IMR-90 (cell line): ENCODE data around the gene MYH6.

Source experiments
- BHLHE40 ChIP-seq: fragments of 150-350 bp; IDR thresholded peaks from 2 replicates; pipeline ENCODE4 v1.6.1; 2016; ENCODE audit warnings: mild to moderate bottlenecking, low read depth, low read length
- CEBPB ChIP-seq: IDR thresholded peaks from 2 replicates; pipeline ENCODE4 v1.6.1; 2012; ENCODE audit warnings: low read depth, low read length, improper control_type of control experiment
- CTCF ChIP-seq: conservative IDR thresholded peaks from 2 replicates; pipeline ENCODE4 v1.5.1; 2012; ENCODE audit warnings: mild to moderate bottlenecking, low read depth, low read length, improper control_type of control experiment
- MXI1 ChIP-seq: IDR thresholded peaks from 2 replicates; pipeline ENCODE4 v1.6.1; 2012; ENCODE audit warnings: low read depth, mild to moderate bottlenecking, low read length, moderate library complexity, borderline replicate concordance
- POLR2A ChIP-seq: IDR thresholded peaks from 2 replicates; pipeline ENCODE4 v1.6.1; 2012; ENCODE audit warnings: mild to moderate bottlenecking, low read depth, low read length
- RAD21 ChIP-seq: IDR thresholded peaks from 2 replicates; pipeline ENCODE4 v1.6.1; 2012; ENCODE audit warnings: low read length, improper control_type of control experiment
- RCOR1 ChIP-seq: IDR thresholded peaks from 2 replicates; pipeline ENCODE4 v1.6.1; 2012; ENCODE audit warnings: mild to moderate bottlenecking, low read length, improper control_type of control experiment; ENCODE audit not compliant: insufficient replicate concordance
- RFX5 ChIP-seq: IDR thresholded peaks from 2 replicates; pipeline ENCODE4 v1.8.0; 2012; ENCODE audit warnings: low read depth, mild to moderate bottlenecking, low read length, moderate library complexity
- SMC3 ChIP-seq: fragments of 150-350 bp; IDR thresholded peaks from 2 replicates; pipeline ENCODE4 v1.6.1; 2016; ENCODE audit warnings: low read depth, mild to moderate bottlenecking, antibody characterized with exemption, low read length, moderate library complexity
- USF2 ChIP-seq: fragments of 150-350 bp; IDR thresholded peaks from 2 replicates; pipeline ENCODE4 v1.6.1; 2017; ENCODE audit warnings: mild to moderate bottlenecking, antibody characterized with exemption, low read length, low read depth

- TF ChIP-seq CTCF (no peak), POLR2A (no peak), USF2 (no peak), RAD21 (no peak), CEBPB (no peak), RFX5 (no peak), BHLHE40 (no peak), SMC3 (no peak), MXI1 (no peak), RCOR1 (no peak)
Measured at GRCh38 chr14:23401291-23401690, 6.8 kb downstream of the MYH6 start.
